ENCODE measurements around the gene MARCO. TPM values are rescaled to one million over a fixed set of nuclear protein-coding genes. Genes with fewer than 3 reads are reported as not detected.

Gene MARCO
- total RNA-seq, 1 donor from 2014 or later = 7.0 TPM

DNA sequence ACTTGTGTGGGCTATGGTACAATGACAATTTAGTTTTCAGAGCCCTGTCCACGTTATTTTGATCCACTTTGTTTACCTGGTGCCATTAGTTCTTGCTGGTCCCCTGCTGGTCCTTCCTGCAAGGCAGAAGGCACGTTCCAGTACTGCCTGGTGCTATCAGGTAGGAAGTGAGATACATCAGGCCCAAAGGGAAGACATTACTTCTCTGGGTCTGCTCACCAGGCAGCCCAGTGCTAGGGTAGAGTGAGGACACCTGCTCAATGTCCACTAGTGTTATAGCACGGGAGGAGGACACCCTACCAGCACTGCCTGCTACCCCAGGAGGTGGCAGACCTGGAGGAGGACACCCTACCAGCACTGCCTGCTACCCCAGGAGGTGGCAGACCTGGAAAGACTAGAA, 23.7 kb downstream of the MARCO start:
- Histone ChIP-seq H3K4me1 (no peaks in the 10 kb centered on the region), H3K9me3 (replicated peaks) (peaks cover 2% of the 10 kb centered on the region), H3K36me3 (no peaks in the 10 kb centered on the region), H3K27me3 (ENCODE audit: low read depth) (peaks cover 36% of the 10 kb centered on the region), H3K27ac (replicated peaks) (no peak overlapping the region), H3K4me3 (no peak overlapping the region)
- intact Hi-C loops (cut with micrococcal nuclease) = no loop called here
- TF ChIP-seq, protein P1, sequence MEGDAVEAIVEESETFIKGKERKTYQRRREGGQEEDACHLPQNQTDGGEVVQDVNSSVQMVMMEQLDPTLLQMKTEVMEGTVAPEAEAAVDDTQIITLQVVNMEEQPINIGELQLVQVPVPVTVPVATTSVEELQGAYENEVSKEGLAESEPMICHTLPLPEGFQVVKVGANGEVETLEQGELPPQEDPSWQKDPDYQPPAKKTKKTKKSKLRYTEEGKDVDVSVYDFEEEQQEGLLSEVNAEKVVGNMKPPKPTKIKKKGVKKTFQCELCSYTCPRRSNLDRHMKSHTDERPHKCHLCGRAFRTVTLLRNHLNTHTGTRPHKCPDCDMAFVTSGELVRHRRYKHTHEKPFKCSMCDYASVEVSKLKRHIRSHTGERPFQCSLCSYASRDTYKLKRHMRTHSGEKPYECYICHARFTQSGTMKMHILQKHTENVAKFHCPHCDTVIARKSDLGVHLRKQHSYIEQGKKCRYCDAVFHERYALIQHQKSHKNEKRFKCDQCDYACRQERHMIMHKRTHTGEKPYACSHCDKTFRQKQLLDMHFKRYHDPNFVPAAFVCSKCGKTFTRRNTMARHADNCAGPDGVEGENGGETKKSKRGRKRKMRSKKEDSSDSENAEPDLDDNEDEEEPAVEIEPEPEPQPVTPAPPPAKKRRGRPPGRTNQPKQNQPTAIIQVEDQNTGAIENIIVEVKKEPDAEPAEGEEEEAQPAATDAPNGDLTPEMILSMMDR (IDR thresholded peaks at IDR 0.05; ENCODE audit: borderline replicate concordance) = no peak
- no peak for DNase-seq

DNA sequence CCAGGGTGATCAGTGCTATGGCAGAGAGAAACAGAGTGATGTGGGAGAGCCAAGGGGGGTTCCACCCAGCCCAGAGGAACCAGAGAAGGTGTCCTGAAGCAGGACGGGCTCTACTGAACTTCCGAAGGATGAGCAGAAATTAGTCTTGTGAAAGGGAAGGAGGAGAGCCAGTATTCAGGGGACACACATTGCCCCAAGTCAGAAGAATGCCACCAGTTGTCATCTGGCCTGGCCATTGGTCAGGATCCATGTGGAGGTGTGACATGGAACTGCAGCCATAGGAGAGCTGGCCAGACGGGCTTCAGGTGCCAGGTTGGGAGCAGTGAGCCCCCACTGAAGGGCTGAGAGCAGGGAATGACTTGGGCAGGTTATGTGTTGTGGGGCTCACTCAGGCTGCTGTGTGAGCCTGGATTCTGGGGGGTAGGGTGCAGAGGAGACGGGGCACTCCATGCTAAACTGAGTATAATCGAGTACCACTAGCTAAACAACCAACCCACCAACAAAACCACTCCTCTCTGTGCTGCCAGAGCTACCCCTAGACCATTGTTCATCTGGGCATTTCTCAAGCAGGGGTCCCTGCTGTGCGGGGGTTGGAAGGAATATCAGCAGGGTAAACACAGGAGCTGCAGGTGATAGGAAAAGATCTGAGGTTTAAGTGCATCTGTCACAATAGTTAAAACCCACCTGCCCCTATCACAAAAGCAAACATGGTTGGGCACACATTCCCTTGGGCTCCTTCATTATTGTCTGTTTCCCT, 25.3 kb downstream of the MARCO start:
- Histone ChIP-seq H3K27ac (replicated peaks) (no peak overlapping the region), H3K36me3 (no peaks in the 10 kb centered on the region), H3K4me1 (no peaks in the 10 kb centered on the region), H3K4me3 (no peak overlapping the region), H3K27me3 (ENCODE audit: low read depth) (peaks cover 47% of the 10 kb centered on the region), H3K9me3 (replicated peaks) (no peaks in the 10 kb centered on the region)
- TF ChIP-seq, protein P1 (IDR thresholded peaks at IDR 0.05; ENCODE audit: borderline replicate concordance) = no peak
- intact Hi-C loops (cut with micrococcal nuclease) = no loop called here
- no peak for DNase-seq

DNA sequence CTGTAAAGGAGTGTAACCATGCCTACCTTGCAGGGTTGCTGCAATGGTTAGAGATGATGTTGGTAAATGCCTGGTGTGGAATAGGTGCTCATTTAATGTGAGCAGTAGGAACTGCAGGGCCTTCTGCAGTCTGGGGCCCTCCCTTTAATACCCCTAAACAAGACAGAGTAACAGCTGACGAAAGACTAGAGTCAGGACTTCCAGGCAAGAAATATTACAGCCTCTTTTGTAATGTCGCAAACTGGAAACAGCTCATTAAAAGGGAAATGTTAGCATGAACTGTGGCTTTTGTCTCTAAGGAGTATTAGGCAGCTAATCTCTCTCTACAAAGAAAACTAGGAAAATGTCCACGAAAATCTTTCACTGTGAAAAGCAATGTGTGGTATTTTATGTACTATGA, 26.0 kb downstream of the MARCO start:
- no peaks in the 10 kb centered on the region for H3K9me3 ChIP-seq (replicated peaks)
- H3K4me3 ChIP-seq = no peak overlapping the region
- H3K4me1 ChIP-seq = no peaks in the 10 kb centered on the region
- TF ChIP-seq, protein P1 (IDR thresholded peaks at IDR 0.05; ENCODE audit: borderline replicate concordance) = no peak
- DNase-seq = no peak
- intact Hi-C loops (cut with micrococcal nuclease) = no loop called here
- H3K36me3 ChIP-seq = no peaks in the 10 kb centered on the region
- H3K27ac ChIP-seq (replicated peaks) = no peak overlapping the region
- peaks cover 53% of the 10 kb centered on the region for H3K27me3 ChIP-seq (ENCODE audit: low read depth)

DNA sequence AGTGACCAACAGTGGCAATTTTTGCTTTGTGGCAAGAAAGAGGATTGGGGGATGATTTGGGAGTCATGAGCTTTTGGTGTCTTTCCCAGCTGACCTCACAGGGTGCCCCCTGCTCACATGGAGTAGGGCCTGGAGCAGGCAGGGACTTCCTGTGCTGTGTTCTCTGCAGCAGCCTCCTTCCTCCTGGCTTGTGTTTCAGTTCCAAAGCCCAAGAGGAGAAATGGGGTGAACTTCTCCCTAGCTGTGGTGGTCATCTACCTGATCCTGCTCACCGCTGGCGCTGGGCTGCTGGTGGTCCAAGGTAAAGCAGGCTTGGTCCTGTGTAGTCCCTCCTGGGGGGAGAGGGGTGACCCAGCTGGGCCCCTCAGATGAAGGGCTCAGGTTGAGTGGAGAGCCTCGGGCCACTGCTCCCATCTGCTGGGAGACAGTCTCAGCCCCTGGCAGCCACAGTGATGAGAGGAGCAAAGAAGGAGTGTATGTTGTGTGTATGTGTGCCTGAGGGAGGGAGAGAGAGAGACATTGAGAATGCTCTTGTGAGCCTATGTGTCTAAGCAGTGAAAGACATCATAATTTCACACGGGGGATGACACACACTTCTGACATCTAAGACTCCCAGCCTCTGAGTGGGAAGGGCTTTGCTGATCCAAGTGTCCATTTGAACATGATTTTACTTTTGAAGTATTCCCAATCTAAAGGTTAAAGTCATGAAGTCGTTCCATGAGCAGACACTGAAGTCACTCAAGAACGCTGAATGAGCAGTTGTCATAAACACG, 27.2 kb downstream of the MARCO start:
- H3K9me3 ChIP-seq (replicated peaks) = no peaks in the 10 kb centered on the region
- no peak overlapping the region for H3K4me3 ChIP-seq
- no peak overlapping the region for H3K27ac ChIP-seq (replicated peaks)
- TF ChIP-seq, protein P1 (IDR thresholded peaks at IDR 0.05; ENCODE audit: borderline replicate concordance) = no peak
- DNase-seq = no peak
- no peaks in the 10 kb centered on the region for H3K36me3 ChIP-seq
- no peaks in the 10 kb centered on the region for H3K4me1 ChIP-seq
- intact Hi-C loops (cut with micrococcal nuclease) = no loop called here
- peaks cover 63% of the 10 kb centered on the region for H3K27me3 ChIP-seq (ENCODE audit: low read depth)

DNA sequence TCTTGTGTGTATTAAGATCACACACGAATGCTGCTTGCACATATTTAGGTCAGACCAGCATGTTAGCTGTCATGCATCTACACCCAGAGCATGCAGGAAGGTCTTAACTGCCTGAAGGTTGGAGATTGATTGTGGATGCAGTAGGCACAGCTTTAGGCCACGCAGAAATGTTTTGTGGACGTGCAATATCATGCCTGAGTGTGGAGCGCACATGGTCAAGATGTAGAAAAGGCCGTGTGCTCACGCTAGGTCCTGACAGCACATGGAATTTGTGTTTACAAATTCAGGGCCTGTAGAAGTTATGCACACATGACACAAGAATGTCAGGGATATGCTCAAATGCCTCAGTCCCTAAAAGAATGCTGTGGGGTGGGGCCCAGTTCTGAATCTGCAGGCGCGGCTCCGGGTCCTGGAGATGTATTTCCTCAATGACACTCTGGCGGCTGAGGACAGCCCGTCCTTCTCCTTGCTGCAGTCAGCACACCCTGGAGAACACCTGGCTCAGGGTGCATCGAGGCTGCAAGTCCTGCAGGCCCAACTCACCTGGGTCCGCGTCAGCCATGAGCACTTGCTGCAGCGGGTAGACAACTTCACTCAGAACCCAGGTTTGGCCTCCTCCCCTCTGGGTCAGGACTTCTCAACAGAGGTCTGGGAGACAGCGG, 27.9 kb downstream of the MARCO start:
- Histone ChIP-seq H3K27ac (replicated peaks) (no peak overlapping the region), H3K4me3 (no peak overlapping the region), H3K9me3 (replicated peaks) (no peaks in the 10 kb centered on the region), H3K36me3 (no peaks in the 10 kb centered on the region), H3K27me3 (ENCODE audit: low read depth) (peaks cover 65% of the 10 kb centered on the region), H3K4me1 (no peaks in the 10 kb centered on the region)
- intact Hi-C loops (cut with micrococcal nuclease) = no loop called here
- no peak for DNase-seq
- TF ChIP-seq, protein P1 (IDR thresholded peaks at IDR 0.05; ENCODE audit: borderline replicate concordance) = no peak

Measured in left ventricle myocardium inferior (tissue), 1 donor.